Measurements from ENCODE around the gene LRRC36. TPM values are rescaled to one million over a fixed set of nuclear protein-coding genes. Genes with fewer than 3 reads are reported as not detected.

Gene LRRC36
- total and polyA plus RNA-seq, 9 of the 15 experiments (the other 6 are each of a cell fraction or from before 2014, with no cell fraction given): 0.09 to 0.40 (median 0.17) TPM; not detected in 1

GRCh38 chr16:67336648-67337047 is 10.0 kb downstream of the LRRC36 start:
- Histone ChIP-seq H3K27me3 (ENCODE audit: control insufficient read depth in 2 of 2, insufficient read depth in 2 of 2, low read length in 2 of 2) (no peaks in the 10 kb centered on the region), H2AFZ (ENCODE audit: low read depth, low read length) (no peak overlapping the region), H3K4me3 (no peak overlapping the region), H3K9ac (ENCODE audit: insufficient read depth in 1 of 2, low read depth in 2 of 2, low read length in 2 of 2) (no peak overlapping the region), H3K27ac (ENCODE audit: extremely low read depth, low read depth, low read length) (no peak overlapping the region), H3K4me2 (ENCODE audit: insufficient read depth, low read length) (no peak overlapping the region), H4K20me1 (replicated peaks; ENCODE audit: control insufficient read depth, insufficient read depth, low read length) (no peaks in the 10 kb centered on the region), H3K4me1 (replicated peaks in 1 of 2; ENCODE audit: control insufficient read depth in 2 of 2, insufficient read depth in 2 of 2, low read length in 2 of 2) (no peaks in the 10 kb centered on the region), H3K36me3 (ENCODE audit: control insufficient read depth, insufficient read depth, low read length) (no peaks in the 10 kb centered on the region), H3K9me1 (ENCODE audit: control insufficient read depth, insufficient read depth, low read length) (no peaks in the 10 kb centered on the region), H3K9me3 (replicated peaks; ENCODE audit: control insufficient read depth, insufficient read depth, low read depth, low read length) (no peaks in the 10 kb centered on the region), H3K79me2 (ENCODE audit: control insufficient read depth, insufficient read depth, low read length) (no peaks in the 10 kb centered on the region)
- no peak for DNase-seq (ENCODE audit: extremely low read depth in 1 of 4, low spot score in 3 of 4)
- no peak for FAIRE-seq
- ChIA-PET POLR2A (no interaction called here), CTCF (ENCODE audit: low intra/inter-chr PET ratio) (interaction anchor here (0.7 kb wide), 1 partner anchor 90 kb away, joined by 3 read pairs; no protein-coding TSS in a partner anchor)
- in situ Hi-C loops (cut with MboI) (no loop called here), intact Hi-C loops (cut with micrococcal nuclease) (loop anchor here (5.0 kb wide), 1 partner anchor 74 kb away; no protein-coding TSS in a partner anchor)
- WGBS (ENCODE audit: insufficient coverage, low coverage, missing lambda C conversion rate): 0% methylated on average over 1 of the region's 1 CpG
- no peak for TF ChIP-seq NFE2 (IDR thresholded peaks at IDR 0.05; ENCODE audit: low read depth)
- no peak for TF ChIP-seq THRAP3 (IDR thresholded peaks at IDR 0.05; ENCODE audit: borderline replicate concordance)
- no peak for TF ChIP-seq ZFP30 (CRISPR knock-in tag; IDR thresholded peaks at IDR 0.05; ENCODE audit: borderline replicate concordance)
- TF ChIP-seq, protein P1, sequence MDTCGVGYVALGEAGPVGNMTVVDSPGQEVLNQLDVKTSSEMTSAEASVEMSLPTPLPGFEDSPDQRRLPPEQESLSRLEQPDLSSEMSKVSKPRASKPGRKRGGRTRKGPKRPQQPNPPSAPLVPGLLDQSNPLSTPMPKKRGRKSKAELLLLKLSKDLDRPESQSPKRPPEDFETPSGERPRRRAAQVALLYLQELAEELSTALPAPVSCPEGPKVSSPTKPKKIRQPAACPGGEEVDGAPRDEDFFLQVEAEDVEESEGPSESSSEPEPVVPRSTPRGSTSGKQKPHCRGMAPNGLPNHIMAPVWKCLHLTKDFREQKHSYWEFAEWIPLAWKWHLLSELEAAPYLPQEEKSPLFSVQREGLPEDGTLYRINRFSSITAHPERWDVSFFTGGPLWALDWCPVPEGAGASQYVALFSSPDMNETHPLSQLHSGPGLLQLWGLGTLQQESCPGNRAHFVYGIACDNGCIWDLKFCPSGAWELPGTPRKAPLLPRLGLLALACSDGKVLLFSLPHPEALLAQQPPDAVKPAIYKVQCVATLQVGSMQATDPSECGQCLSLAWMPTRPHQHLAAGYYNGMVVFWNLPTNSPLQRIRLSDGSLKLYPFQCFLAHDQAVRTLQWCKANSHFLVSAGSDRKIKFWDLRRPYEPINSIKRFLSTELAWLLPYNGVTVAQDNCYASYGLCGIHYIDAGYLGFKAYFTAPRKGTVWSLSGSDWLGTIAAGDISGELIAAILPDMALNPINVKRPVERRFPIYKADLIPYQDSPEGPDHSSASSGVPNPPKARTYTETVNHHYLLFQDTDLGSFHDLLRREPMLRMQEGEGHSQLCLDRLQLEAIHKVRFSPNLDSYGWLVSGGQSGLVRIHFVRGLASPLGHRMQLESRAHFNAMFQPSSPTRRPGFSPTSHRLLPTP (IDR thresholded peaks at IDR 0.05; ENCODE audit: borderline replicate concordance, extremely low read depth, insufficient read length): no peak
- TF ChIP-seq HMG20B (CRISPR knock-in tag; IDR thresholded peaks at IDR 0.05): no peak
- no peak for TF ChIP-seq ZNF449 (CRISPR knock-in tag; IDR thresholded peaks at IDR 0.05)
- TF ChIP-seq FOXK1 (CRISPR knock-in tag; IDR thresholded peaks at IDR 0.05; ENCODE audit: borderline replicate concordance): no peak
- TF ChIP-seq CBX5 (IDR thresholded peaks at IDR 0.05; ENCODE audit: borderline replicate concordance, low read depth): no peak
- no peak for TF ChIP-seq ETS2 (tag; IDR thresholded peaks at IDR 0.05; ENCODE audit: borderline replicate concordance, poor library complexity, severe bottlenecking)
- no peak for TF ChIP-seq HDAC3 (IDR thresholded peaks at IDR 0.05; ENCODE audit: borderline replicate concordance, partially characterized antibody)
- TF ChIP-seq ZNF76 (CRISPR knock-in tag; IDR thresholded peaks at IDR 0.05; ENCODE audit: borderline replicate concordance): no peak
- no peak for TF ChIP-seq MTA3 (IDR thresholded peaks at IDR 0.05; ENCODE audit: borderline replicate concordance)
- TF ChIP-seq, protein P2, sequence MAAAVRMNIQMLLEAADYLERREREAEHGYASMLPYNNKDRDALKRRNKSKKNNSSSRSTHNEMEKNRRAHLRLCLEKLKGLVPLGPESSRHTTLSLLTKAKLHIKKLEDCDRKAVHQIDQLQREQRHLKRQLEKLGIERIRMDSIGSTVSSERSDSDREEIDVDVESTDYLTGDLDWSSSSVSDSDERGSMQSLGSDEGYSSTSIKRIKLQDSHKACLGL (CRISPR knock-in tag; IDR thresholded peaks at IDR 0.05; ENCODE audit: borderline replicate concordance, poor library complexity, severe bottlenecking): no peak
- TF ChIP-seq CEBPB (tag; IDR thresholded peaks at IDR 0.05): no peak
- no peak for TF ChIP-seq CCAR2 (IDR thresholded peaks at IDR 0.05; ENCODE audit: low read depth, low read length)
- ATAC-seq: no peak
- BruUV-seq (replicated peaks): no TSS peak

Measured in K562 (cell line).